HG02759 (cell line): ENCODE results near the gene DNMT3A.

Experiments
- ATAC-seq: cut with Tn5 transposase; IDR thresholded peaks from one replicate; pipeline ENCODE4 v1.9.1; 2021; ENCODE audit warnings: mild to moderate bottlenecking, moderate library complexity; ENCODE audit not compliant: unreplicated experiment

DNMT3A gene

GRCh38 chr2:25308599-25308998 is 33.1 kb downstream of the DNMT3A start:
- no peak for ATAC-seq

- ATAC-seq = no peak
Observed at GRCh38 chr2:25307949-25308557, 33.7 kb downstream of the DNMT3A start.

GRCh38 chr2:25306777-25307368 is 34.9 kb downstream of the DNMT3A start:
- ATAC-seq = no peak

GRCh38 chr2:25305775-25306174 is 36.0 kb downstream of the DNMT3A start:
- ATAC-seq = no peak

- ATAC-seq = no peak
Observed at GRCh38 chr2:25304826-25305596, 36.7 kb downstream of the DNMT3A start.

GRCh38 chr2:25304321-25304720 is 37.4 kb downstream of the DNMT3A start:
- ATAC-seq = no peak

GRCh38 chr2:25303633-25304236 is 38.0 kb downstream of the DNMT3A start:
- ATAC-seq = no peak

- ATAC-seq = no peak
Observed at GRCh38 chr2:25302758-25303375, 38.9 kb downstream of the DNMT3A start.

GRCh38 chr2:25301453-25302352 is 40.0 kb downstream of the DNMT3A start:
- peak; percentile 96 for ATAC-seq

GRCh38 chr2:25300001-25300400 is 41.7 kb downstream of the DNMT3A start:
- ATAC-seq = no peak

GRCh38 chr2:25298776-25299431 is 42.8 kb downstream of the DNMT3A start:
- no peak for ATAC-seq

GRCh38 chr2:25297738-25298137 is 44.0 kb downstream of the DNMT3A start:
- ATAC-seq = no peak

GRCh38 chr2:25295621-25296020 is 46.1 kb downstream of the DNMT3A start:
- ATAC-seq = no peak

- peak; percentile 91 for ATAC-seq
Observed at GRCh38 chr2:25294573-25295462, 46.9 kb downstream of the DNMT3A start.

- ATAC-seq = no peak
Observed at GRCh38 chr2:25293958-25294562, 47.7 kb downstream of the DNMT3A start.

- no peak for ATAC-seq
Observed at GRCh38 chr2:25293145-25293544, 48.6 kb downstream of the DNMT3A start.

- ATAC-seq = no peak
Observed at GRCh38 chr2:25292408-25292807, 49.3 kb downstream of the DNMT3A start.

GRCh38 chr2:25290811-25291495 is 50.8 kb downstream of the DNMT3A start:
- ATAC-seq = no peak
